ENCODE results near the gene SPAG16.

The SPAG16 gene

DNA sequence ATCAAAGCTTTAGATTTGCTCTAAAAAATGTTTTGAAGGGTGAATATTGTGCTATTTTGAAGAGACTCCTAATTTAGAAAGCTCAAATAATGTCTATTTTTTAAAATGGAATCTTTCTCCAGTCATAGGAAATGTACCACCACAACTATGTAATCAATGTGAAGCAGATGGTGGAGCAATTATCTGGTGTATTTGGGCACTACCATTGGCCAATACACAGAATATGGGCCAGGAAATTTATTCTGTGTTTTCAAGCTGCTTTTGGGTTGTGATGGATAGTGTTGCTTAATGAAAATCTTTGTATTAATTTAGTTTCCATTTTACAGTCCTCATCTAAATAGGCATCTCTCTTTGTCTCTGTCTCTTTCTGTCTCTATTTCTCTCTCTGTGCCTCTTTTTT, 1109.5 kb downstream of the SPAG16 start:
- H3F3A ChIP-seq (ENCODE audit: low read depth), result no peaks in the 10 kb centered on the region
- no peak overlapping the region for H3K4me3 ChIP-seq (ENCODE audit: low read length, poor library complexity, severe bottlenecking)
- H3K9me2 ChIP-seq (replicated peaks; ENCODE audit: low read depth, low read length), result no peaks in the 10 kb centered on the region; the same call in 1 of the 2 replicates
- TF ChIP-seq CTCF (conservative IDR thresholded peaks at IDR 0.05; ENCODE audit: low read length), result no peak
- TF ChIP-seq EZH2phosphoT487 (IDR thresholded peaks at IDR 0.05; ENCODE audit: borderline replicate concordance), result no peak
- no peak overlapping the region for H3K4me2 ChIP-seq (ENCODE audit: low read depth, low read length, poor library complexity, severe bottlenecking)
- H2AFZ ChIP-seq (ENCODE audit: low read length), result no peak overlapping the region
- H3K27me3 ChIP-seq (ENCODE audit: insufficient read depth, low read length, poor library complexity, severe bottlenecking), result no peaks in the 10 kb centered on the region
- H3K9ac ChIP-seq (ENCODE audit: low read depth, low read length, poor library complexity, severe bottlenecking), result no peak overlapping the region
- H3K9me3 ChIP-seq (ENCODE audit: insufficient read depth, low read depth, low read length), result no peaks in the 10 kb centered on the region
- no peaks in the 10 kb centered on the region for H3K4me1 ChIP-seq (ENCODE audit: insufficient read depth, low read length, poor library complexity, severe bottlenecking)
- H3K36me3 ChIP-seq (ENCODE audit: insufficient read depth, low read length), result no peaks in the 10 kb centered on the region
- no peaks in the 10 kb centered on the region for H3K79me2 ChIP-seq (ENCODE audit: insufficient read depth, low read length)
- no peaks in the 10 kb centered on the region for H4K20me1 ChIP-seq (ENCODE audit: insufficient read depth, low read length, poor library complexity, severe bottlenecking)

GRCh38 chr2:214395040-214395439, 1110.8 kb downstream of the SPAG16 start:
- Histone ChIP-seq H3K79me2 (ENCODE audit: insufficient read depth, low read length) (no peaks in the 10 kb centered on the region), H3K36me3 (ENCODE audit: insufficient read depth, low read length) (no peaks in the 10 kb centered on the region), H2AFZ (ENCODE audit: low read length) (no peak overlapping the region), H4K20me1 (ENCODE audit: insufficient read depth, low read length, poor library complexity, severe bottlenecking) (no peaks in the 10 kb centered on the region), H3K9ac (ENCODE audit: low read depth, low read length, poor library complexity, severe bottlenecking) (no peak overlapping the region), H3K9me2 (replicated peaks; ENCODE audit: low read depth, low read length) (no peaks in the 10 kb centered on the region; the same call in 1 of the 2 replicates), H3K4me2 (ENCODE audit: low read depth, low read length, poor library complexity, severe bottlenecking) (no peak overlapping the region), H3K4me1 (ENCODE audit: insufficient read depth, low read length, poor library complexity, severe bottlenecking) (no peaks in the 10 kb centered on the region), H3K9me3 (ENCODE audit: insufficient read depth, low read depth, low read length) (no peaks in the 10 kb centered on the region), H3F3A (ENCODE audit: low read depth) (no peaks in the 10 kb centered on the region), H3K27me3 (ENCODE audit: insufficient read depth, low read length, poor library complexity, severe bottlenecking) (no peaks in the 10 kb centered on the region), H3K4me3 (ENCODE audit: low read length, poor library complexity, severe bottlenecking) (no peak overlapping the region)
- no peak for TF ChIP-seq CTCF (conservative IDR thresholded peaks at IDR 0.05; ENCODE audit: low read length)
- TF ChIP-seq EZH2phosphoT487 (IDR thresholded peaks at IDR 0.05; ENCODE audit: borderline replicate concordance), result no peak

DNA sequence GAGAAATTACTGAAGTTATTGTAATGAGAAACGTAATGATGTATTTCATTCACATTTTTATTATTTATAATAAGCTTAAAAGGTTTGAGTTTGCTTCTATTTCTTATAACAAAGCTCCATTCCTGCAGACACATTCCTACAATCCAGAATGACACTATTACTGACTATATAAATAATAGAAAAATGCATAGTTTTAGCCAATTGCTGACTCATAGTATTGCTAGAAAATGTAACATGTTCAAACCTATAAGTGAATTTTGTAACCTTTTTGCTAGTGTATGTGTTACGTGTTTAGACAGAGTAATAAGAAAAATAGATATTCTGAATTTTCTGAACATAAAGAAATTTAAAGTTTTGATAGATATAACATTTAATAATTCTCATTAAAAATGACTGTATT, 1117.3 kb downstream of the SPAG16 start:
- Histone ChIP-seq H3K36me3 (ENCODE audit: insufficient read depth, low read length) (no peaks in the 10 kb centered on the region), H3K9me3 (ENCODE audit: insufficient read depth, low read depth, low read length) (no peaks in the 10 kb centered on the region), H3K79me2 (ENCODE audit: insufficient read depth, low read length) (no peaks in the 10 kb centered on the region), H3K27me3 (ENCODE audit: insufficient read depth, low read length, poor library complexity, severe bottlenecking) (no peaks in the 10 kb centered on the region), H3K9me2 (replicated peaks; ENCODE audit: low read depth, low read length) (no peaks in the 10 kb centered on the region), H3F3A (ENCODE audit: low read depth) (no peaks in the 10 kb centered on the region), H3K4me3 (ENCODE audit: low read length, poor library complexity, severe bottlenecking) (no peak overlapping the region), H3K4me1 (ENCODE audit: insufficient read depth, low read length, poor library complexity, severe bottlenecking) (no peaks in the 10 kb centered on the region), H2AFZ (ENCODE audit: low read length) (no peak overlapping the region), H4K20me1 (ENCODE audit: insufficient read depth, low read length, poor library complexity, severe bottlenecking) (no peaks in the 10 kb centered on the region), H3K9ac (ENCODE audit: low read depth, low read length, poor library complexity, severe bottlenecking) (no peak overlapping the region), H3K4me2 (ENCODE audit: low read depth, low read length, poor library complexity, severe bottlenecking) (no peak overlapping the region)
- TF ChIP-seq EZH2phosphoT487 (IDR thresholded peaks at IDR 0.05; ENCODE audit: borderline replicate concordance) (no peak), CTCF (conservative IDR thresholded peaks at IDR 0.05; ENCODE audit: low read length) (no peak)
